Measurements from ENCODE around the gene ARHGEF26.
A peak's percentile ranks its signal among the peaks of the same experiment; 100 is the strongest.
"Not testable (repeated sequence)": the region's sequence is repeated elsewhere in the genome, so short reads cannot be mapped to it uniquely, and the experiment has no call there.

ARHGEF26 gene

GRCh38 chr3:154120961-154121700, at the start of gene ARHGEF26:
Gene ARHGEF26 (plus strand): TSS chr3:154121390. CDS start chr3:154121993, 603 bp downstream.
- peak; percentile 88 for DNase-seq

DNA sequence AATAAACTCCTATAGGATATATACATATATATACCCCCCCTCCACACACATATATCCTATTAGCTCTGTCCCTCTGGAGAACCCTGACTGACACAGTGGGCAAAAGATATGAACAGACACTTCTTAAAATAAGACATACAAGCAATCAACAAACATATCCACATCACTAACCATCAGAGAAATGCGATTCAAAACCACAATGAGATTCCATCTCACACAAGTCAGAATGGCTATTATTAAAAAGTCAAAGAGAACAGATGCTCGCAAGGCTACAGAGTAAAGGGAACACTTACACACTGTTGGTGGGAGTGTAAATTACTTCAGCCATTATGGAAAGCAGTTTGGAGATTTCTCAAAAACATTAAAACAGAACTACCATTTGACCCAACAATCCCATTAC, 46.2 kb upstream of the ARHGEF26 start:
- no peak for DNase-seq

DNA sequence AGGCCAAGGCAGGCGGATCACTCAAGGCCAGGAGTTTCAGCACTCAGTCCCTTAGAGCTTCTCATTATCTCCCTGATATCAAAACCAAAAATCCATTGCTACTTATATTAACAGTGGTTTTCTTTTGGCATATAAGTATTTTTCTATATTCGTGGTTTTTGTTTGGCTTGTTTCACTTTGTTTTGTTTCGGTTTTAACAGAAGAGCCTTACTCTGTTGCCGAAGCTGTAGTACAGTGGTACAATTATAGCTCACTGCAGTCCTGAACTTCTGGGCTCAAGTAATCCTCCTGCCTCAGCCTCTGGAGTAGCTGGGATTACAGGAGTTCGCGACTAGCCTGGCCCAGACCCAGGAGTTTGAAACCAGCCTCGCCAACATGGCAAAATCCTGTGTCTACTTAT, 42.5 kb upstream of the ARHGEF26 start:
- no peak for DNase-seq

DNA sequence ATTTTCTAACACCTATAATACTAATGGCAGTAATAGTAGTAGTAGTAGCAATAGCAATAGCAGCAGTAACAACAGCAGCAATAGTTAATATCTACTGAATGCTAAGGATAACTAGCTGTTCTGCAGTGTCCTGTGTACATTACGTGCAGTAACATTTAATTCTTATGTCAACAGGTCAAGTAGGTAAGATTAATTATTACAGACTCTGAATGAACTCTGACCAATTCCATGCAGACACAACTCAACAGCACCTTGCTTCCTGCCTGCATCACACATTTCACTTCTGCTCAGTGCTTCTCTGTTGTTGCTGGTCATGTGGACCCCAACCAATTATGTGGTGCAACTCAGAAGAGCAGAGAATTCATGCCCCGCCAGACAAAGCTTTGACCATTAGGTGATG, 39.9 kb upstream of the ARHGEF26 start:
- no peak for DNase-seq

DNA sequence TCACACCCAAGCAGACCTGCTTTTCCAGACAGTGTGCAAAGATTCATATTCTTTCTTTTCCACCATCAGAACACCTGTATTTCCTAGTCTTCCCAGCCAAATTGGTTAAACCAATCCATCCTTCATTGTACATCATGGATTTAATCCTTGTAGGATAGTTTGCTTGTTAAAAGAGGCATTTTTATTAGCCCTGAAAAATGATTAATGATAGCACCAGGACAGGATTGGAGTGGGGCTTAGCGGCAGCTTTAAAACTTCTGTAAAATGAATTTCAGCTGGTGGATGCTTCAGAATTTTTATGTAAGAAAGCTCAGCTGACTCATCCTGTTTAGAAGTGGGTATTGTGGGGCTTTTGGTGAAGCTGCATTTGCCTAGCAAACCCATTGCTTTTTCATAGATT, 36.1 kb upstream of the ARHGEF26 start:
- DNase-seq = no peak

- no peak for DNase-seq
Measured at GRCh38 chr3:154085799-154086198, 35.4 kb upstream of the ARHGEF26 start.

DNA sequence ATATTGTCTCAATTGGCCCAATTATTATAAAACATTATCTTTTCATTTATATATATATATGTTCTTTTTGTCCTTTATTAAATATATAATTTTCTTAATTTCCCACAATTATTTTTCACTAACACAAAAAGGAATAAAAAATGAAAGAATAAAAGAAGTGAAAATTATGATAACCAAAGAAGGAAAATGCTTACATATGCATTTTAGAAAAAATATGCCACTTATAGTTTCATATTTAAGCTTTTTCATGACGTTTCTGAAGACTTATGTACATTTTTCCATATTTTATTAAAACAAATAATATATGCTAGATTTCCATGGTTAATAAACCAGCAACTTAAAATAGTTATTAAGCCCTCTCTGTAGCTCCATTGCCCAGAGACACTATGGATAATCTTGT, 34.9 kb upstream of the ARHGEF26 start:
- no peak for DNase-seq

DNA sequence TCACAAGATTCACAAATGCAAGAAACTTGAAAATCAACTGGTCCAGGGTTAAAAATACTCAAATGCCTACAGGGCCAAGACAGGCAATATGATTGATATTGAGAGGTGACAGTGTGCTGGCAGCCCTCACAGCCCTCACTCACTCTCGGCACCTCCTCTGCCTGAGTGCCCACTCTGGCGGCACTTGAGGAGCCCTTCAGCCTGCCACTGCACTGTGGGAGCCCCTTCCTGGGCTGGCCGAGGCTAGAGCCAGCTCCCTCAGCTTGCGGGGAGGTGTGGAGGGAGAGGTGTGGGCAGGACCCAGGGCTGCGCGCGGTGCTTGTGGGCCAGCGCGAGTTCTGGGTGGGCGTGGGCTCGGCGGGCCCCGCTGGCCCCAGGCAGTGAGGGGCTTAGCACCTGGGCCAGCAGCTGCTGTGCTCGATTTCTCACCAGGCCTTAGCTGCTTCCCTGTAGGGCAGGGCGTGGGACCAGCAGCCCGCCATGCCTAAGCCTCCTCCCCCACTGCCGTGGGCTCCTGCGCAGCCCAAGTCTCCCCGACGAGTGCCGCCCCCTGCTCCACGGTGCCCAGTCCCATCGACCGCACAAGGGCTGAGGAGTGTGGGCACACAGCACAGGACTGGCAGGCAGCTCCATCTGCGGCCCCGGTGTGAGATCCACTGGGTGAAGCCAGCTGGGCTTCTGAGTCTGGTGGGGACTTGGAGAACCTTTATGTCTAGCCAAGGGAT, 33.3 kb upstream of the ARHGEF26 start:
- DNase-seq = not testable (repeated sequence)

- DNase-seq = no peak
Measured at GRCh38 chr3:154089421-154090420, 31.5 kb upstream of the ARHGEF26 start.

DNA sequence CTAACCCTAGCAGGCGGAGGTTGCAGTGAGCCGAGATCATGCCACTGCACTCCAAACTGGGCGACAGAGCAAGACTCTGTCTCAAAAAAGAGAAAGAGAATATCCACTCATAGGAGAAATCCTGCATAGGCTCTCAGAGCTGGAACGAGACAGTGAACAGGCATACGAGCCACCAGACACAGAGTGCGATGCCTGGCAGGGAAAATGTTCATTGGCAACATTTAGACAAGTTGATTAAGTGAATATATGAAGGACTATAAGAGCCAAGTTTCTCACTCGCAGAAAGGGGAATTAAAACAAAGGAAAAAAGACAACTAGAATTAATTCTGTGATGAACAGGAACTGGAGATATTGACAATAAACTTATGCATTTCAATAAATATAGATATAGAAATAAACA, 27.1 kb upstream of the ARHGEF26 start:
- DNase-seq = no peak

GRCh38 chr3:154095832-154096421, 25.3 kb upstream of the ARHGEF26 start:
- DNase-seq = no peak

DNA sequence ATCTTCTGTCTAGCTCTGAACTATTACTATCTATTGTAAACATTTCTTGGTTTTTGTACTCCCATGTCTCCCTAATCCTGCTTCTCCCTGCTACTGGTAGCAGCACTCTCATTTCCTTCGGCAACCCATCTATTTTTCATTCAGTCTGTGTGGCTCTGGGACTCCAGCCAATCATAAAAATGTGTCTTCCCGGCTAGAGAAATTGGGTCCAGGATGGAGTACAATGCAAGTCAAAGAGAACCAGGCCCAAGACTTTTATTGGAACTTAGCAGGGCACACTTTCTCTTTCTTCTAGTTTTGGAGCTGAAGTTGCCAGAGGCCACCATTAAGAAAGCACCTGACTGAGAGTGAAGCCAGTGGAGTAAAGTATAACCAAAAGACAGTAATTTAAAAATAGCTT, 22.8 kb upstream of the ARHGEF26 start:
- no peak for DNase-seq

DNA sequence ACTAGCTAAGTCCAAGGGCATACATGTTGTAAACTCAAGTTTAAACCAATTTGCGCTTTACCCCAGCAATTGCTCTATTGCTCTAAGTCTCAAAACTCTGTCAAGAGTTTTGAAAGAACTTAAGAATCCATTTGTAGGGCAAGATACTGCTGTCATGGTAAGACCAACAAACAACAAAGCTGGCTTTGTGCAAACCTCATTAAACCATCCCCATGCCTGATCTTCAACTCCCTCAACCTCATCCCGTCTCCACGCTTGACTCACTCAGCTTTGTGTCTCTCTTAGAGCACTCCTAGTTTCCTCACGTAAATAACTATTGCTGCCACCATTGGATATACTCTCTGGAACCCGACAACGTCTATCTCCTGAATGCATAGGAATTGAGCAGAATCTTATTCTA, 20.6 kb upstream of the ARHGEF26 start:
- DNase-seq = no peak

GRCh38 chr3:154101250-154101649, 19.9 kb upstream of the ARHGEF26 start:
- DNase-seq = no peak

- DNase-seq = no peak
Measured at GRCh38 chr3:154102225-154102624, 19.0 kb upstream of the ARHGEF26 start.

DNA sequence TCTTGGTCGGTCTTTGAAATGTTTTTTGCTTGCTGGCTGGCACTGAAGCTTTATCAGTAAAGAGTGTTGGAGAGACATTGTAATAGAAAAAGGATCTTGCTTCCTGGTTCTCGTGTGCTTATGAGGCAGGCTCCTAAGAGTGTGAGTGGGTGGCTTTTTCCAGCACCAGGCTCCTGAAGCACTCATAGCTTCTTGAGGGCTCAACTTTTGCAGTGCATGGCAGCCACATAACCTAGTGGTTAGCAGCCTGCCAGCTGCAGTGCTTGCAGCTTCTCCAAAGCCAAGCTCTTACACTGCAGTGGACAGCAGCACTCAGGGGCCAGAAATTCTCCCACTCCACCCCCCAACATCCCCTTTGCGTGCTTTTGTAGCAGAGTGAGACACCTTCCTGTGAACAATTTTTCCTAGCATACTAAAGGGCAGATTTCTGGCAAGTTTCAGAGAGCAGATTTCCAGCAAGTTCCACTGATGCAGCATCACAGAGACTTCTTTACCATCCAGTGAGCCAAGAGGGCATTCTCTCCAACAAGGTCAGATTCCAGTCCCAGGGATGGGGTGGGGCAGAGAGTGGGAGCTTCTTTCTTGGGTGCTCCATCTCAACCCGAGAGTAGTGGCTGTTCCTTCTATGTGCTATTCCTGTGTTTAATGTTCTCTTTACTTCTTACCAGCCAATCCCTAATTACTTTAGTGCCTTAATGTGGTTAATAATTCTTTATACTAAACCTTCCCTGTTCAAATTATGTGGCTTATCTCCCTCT, 15.8 kb upstream of the ARHGEF26 start:
- DNase-seq = no peak

GRCh38 chr3:154111365-154111935, 9.7 kb upstream of the ARHGEF26 start:
- DNase-seq = no peak

DNA sequence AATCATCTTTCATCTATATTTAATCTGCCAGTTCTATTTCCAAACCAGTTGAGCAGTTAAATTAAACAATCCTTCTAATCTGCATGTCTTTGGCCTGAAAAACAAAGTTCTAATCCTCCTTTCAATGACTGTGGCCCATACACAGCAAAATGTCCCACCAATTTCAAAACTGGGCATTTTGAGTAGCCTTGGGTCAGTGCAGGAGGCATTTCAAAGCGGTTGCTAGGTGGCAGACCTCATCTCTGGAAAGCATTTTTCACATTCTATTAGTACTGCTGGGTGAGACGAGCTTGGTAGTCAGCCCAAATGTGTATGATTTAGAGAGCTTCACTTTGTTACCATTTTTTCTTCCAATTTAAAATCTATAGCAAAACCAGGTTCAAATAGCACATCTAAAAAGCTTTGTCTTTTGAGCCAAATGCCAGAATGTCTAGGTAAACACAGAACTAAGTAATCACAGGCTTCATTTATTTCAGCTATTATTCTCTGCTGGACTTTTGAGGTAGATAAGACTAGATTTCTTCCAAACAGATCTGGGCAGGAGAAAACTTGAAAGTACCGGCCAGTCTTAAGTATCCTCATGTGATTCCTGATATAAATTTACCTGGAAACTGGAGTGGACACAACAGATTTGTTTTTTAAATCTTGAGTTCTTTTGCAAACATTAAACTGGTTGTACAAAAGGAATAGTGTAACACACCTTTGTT, 8.9 kb upstream of the ARHGEF26 start:
- no peak for DNase-seq

- no peak for DNase-seq
Measured at GRCh38 chr3:154113609-154114008, 7.6 kb upstream of the ARHGEF26 start.

DNA sequence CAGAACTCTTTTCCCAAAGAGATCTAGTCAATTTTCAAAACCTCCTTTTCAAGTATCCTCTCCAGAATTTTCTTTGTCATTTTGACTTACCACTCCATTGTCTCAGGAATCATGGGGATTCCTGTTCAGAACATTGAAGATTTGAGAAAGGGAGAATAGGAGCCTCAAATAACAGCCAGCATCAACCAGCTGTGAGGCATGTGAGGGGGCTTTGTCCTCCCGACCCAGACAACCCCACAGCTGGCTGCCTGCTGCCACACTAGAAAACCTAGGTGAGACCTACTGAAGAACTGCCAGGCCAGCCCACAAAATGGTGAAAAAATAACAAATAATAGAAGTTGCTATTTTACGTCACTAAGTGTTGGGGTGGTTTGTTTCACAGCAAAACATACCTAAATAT, 5.9 kb upstream of the ARHGEF26 start:
- no peak for DNase-seq

GRCh38 chr3:154119951-154120350, 1.2 kb upstream of the ARHGEF26 start:
- no peak for DNase-seq
